HepG2 (cell line): ENCODE results near the gene IL18R1. TPM values are rescaled to one million over a fixed set of nuclear protein-coding genes. Genes with fewer than 3 reads are reported as not detected.

Experiments
- ATAD3A ChIP-seq: sonication (generic); formaldehyde crosslinking; IDR thresholded peaks from 2 replicates; pipeline ENCODE4 v1.4.0; 2020; ENCODE audit warnings: missing genetic modification reagents
- FLYWCH1 ChIP-seq: sonication (generic); formaldehyde crosslinking; IDR thresholded peaks from 2 replicates; pipeline ENCODE4 v1.8.1; 2023; ENCODE audit warnings: mild to moderate bottlenecking, missing genetic modification reagents
- HNF4G ChIP-seq, 2 experiments: sonication (generic) in 1 of 2; formaldehyde crosslinking in 1 of 2; IDR thresholded peaks; 2 replicates each; pipeline versions ENCODE4 v1.4.0 to v1.6.1; 2011 to 2020; ENCODE audit warnings: borderline replicate concordance in 2 of 2, low read depth in 2 of 2, mild to moderate bottlenecking in 2 of 2, low read length in 1 of 2, missing genetic modification reagents in 1 of 2, moderate library complexity in 1 of 2
- KMT2A ChIP-seq: sonication (generic); formaldehyde crosslinking; IDR thresholded peaks from 2 replicates; pipeline ENCODE4 v1.4.0; 2020; ENCODE audit warnings: missing genetic modification reagents
- MED13 ChIP-seq: sonication (generic); formaldehyde crosslinking; IDR thresholded peaks from 2 replicates; pipeline ENCODE4 v1.5.0; 2020; ENCODE audit warnings: missing genetic modification reagents
- MIER2 ChIP-seq: IDR thresholded peaks from 2 replicates; pipeline ENCODE4 v1.6.1; 2016; ENCODE audit warnings: missing biosample characterization, missing genetic modification reagents
- MLXIP ChIP-seq: sonication (generic); formaldehyde crosslinking; IDR thresholded peaks from 2 replicates; pipeline ENCODE4 v1.9.0; 2021; ENCODE audit warnings: missing genetic modification reagents, borderline replicate concordance
- NPAS2 ChIP-seq: sonication (generic); formaldehyde crosslinking; IDR thresholded peaks from 2 replicates; pipeline ENCODE4 v1.8.0; 2022; ENCODE audit warnings: mild to moderate bottlenecking, missing genetic modification reagents, borderline replicate concordance
- RARA ChIP-seq: IDR thresholded peaks from 2 replicates; pipeline ENCODE4 v1.6.1; 2016; ENCODE audit warnings: missing genetic modification reagents, missing compliant biosample characterization
- SOX13 ChIP-seq, 3 experiments: fragments of 450-650 bp in 1 of 3; sonication (generic) in 1 of 3; formaldehyde crosslinking in 1 of 3; IDR thresholded peaks in 2 of 3; conservative IDR thresholded peaks in 1 of 3; 2 replicates each; pipeline versions ENCODE4 v1.5.0 to v1.6.1; 2016 to 2020; ENCODE audit warnings: antibody characterized with exemption in 1 of 3, mild to moderate bottlenecking in 1 of 3, missing compliant biosample characterization in 1 of 3, missing genetic modification reagents in 1 of 3, moderate library complexity in 1 of 3
- SP4 ChIP-seq: sonication (generic); formaldehyde crosslinking; IDR thresholded peaks from 2 replicates; pipeline ENCODE4 v1.8.1; 2023; ENCODE audit warnings: mild to moderate bottlenecking, missing genetic modification reagents
- ZBTB42 ChIP-seq: sonication (generic); formaldehyde crosslinking; IDR thresholded peaks from 2 replicates; pipeline ENCODE4 v1.5.0; 2020; ENCODE audit warnings: mild to moderate bottlenecking, missing genetic modification reagents
- ZFX ChIP-seq: sonication (generic); formaldehyde crosslinking; IDR thresholded peaks from 2 replicates; pipeline ENCODE4 v1.4.0; 2020; ENCODE audit warnings: mild to moderate bottlenecking, low read depth, missing genetic modification reagents, moderate library complexity
- ZMYM2 ChIP-seq: sonication (generic); formaldehyde crosslinking; IDR thresholded peaks from 2 replicates; pipeline ENCODE4 v1.8.0; 2022; ENCODE audit warnings: mild to moderate bottlenecking, missing genetic modification reagents
- ZNF672 ChIP-seq: sonication (generic); formaldehyde crosslinking; IDR thresholded peaks from 2 replicates; pipeline ENCODE4 v1.8.1; 2022; ENCODE audit warnings: missing genetic modification reagents
- ZNF777 ChIP-seq: sonication (generic); formaldehyde crosslinking; IDR thresholded peaks from 2 replicates; pipeline ENCODE4 v1.4.0; 2020; ENCODE audit warnings: missing genetic modification reagents
- ZNF879 ChIP-seq: sonication (generic); formaldehyde crosslinking; IDR thresholded peaks from 2 replicates; pipeline ENCODE4 v1.8.1; 2023; ENCODE audit warnings: missing genetic modification reagents
- ZSCAN25 ChIP-seq: sonication (generic); formaldehyde crosslinking; IDR thresholded peaks from 2 replicates; pipeline ENCODE4 v1.8.0; 2022; ENCODE audit warnings: mild to moderate bottlenecking, missing genetic modification reagents
- polyA plus RNA-seq, 8 experiments: library from polyadenylated mRNA; depleted of rRNA in 3 of 8; stranded (reverse) in 7 of 8; unstranded in 1 of 8; fragments of >200 nt; fragmentation: Illumina TruSeq in 4 of 8; extraction: Trizol in 4 of 8; gene quantifications; 2 replicates each; pipeline versions ENCODE4 v1.2.1 to v1.2.3, GENCODE V29; 2011 to 2016; ENCODE audit warnings: low read depth in 4 of 8, missing spikeins in 1 of 8, mixed read lengths in 1 of 8; ENCODE audit not compliant: insufficient read depth in 1 of 8
- total RNA-seq, 5 experiments: library from RNA; depleted of rRNA; stranded (reverse); fragments of >200 nt; fragmentation: Illumina TruSeq; extraction: Trizol; gene quantifications; 2 replicates each; pipeline ENCODE4 v1.2.3, GENCODE V29; 2016; ENCODE audit warnings: low read depth in 1 of 5
- TF ChIP-seq, protein P1 (sequence below): sonication (generic); formaldehyde crosslinking; IDR thresholded peaks from 2 replicates; pipeline ENCODE4 v1.4.0; 2020; ENCODE audit warnings: mild to moderate bottlenecking, missing genetic modification reagents, borderline replicate concordance
- TF ChIP-seq, protein P2 (sequence below): sonication (generic); formaldehyde crosslinking; IDR thresholded peaks from 2 replicates; pipeline ENCODE4 v1.4.0; 2020; ENCODE audit warnings: missing genetic modification reagents

Gene IL18R1
- total and polyA plus RNA-seq, 2 of the 13 experiments (the other 11 are each of a cell fraction or from before 2014, with no cell fraction given) = 0.01 to 0.04 TPM

- TF ChIP-seq, protein P1, sequence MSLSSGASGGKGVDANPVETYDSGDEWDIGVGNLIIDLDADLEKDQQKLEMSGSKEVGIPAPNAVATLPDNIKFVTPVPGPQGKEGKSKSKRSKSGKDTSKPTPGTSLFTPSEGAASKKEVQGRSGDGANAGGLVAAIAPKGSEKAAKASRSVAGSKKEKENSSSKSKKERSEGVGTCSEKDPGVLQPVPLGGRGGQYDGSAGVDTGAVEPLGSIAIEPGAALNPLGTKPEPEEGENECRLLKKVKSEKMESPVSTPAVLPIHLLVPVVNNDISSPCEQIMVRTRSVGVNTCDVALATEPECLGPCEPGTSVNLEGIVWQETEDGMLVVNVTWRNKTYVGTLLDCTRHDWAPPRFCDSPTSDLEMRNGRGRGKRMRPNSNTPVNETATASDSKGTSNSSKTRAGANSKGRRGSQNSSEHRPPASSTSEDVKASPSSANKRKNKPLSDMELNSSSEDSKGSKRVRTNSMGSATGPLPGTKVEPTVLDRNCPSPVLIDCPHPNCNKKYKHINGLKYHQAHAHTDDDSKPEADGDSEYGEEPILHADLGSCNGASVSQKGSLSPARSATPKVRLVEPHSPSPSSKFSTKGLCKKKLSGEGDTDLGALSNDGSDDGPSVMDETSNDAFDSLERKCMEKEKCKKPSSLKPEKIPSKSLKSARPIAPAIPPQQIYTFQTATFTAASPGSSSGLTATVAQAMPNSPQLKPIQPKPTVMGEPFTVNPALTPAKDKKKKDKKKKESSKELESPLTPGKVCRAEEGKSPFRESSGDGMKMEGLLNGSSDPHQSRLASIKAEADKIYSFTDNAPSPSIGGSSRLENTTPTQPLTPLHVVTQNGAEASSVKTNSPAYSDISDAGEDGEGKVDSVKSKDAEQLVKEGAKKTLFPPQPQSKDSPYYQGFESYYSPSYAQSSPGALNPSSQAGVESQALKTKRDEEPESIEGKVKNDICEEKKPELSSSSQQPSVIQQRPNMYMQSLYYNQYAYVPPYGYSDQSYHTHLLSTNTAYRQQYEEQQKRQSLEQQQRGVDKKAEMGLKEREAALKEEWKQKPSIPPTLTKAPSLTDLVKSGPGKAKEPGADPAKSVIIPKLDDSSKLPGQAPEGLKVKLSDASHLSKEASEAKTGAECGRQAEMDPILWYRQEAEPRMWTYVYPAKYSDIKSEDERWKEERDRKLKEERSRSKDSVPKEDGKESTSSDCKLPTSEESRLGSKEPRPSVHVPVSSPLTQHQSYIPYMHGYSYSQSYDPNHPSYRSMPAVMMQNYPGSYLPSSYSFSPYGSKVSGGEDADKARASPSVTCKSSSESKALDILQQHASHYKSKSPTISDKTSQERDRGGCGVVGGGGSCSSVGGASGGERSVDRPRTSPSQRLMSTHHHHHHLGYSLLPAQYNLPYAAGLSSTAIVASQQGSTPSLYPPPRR (CRISPR knock-in tag) = no peak
- TF ChIP-seq ZNF879 (no peak), KMT2A (peak; percentile 63; the same call in 1 of the 2 replicates), ZFX (CRISPR knock-in tag) (peak; percentile 78), HNF4G (IDR thresholded peaks at IDR 0.05; ENCODE audit: borderline replicate concordance, low read depth, low read length) (0 out of 2 replicates have a peak, but pooled peaks have one; percentile 12), HNF4G (CRISPR knock-in tag; IDR thresholded peaks at IDR 0.05; ENCODE audit: borderline replicate concordance, low read depth) (peak; percentile 63; the same call in 1 of the 2 replicates), MED13 (CRISPR knock-in tag) (peak; percentile 52; the same call in 1 of the 2 replicates), FLYWCH1 (CRISPR knock-in tag) (no peak), ZNF777 (CRISPR knock-in tag) (peak; percentile 47; the same call in 1 of the 2 replicates), MIER2 (CRISPR knock-in tag) (no peak), NPAS2 (CRISPR knock-in tag) (no peak), ZMYM2 (CRISPR knock-in tag) (no peak), MLXIP (CRISPR knock-in tag) (0 out of 2 replicates have a peak, but pooled peaks have one; percentile 33), ZNF672 (CRISPR knock-in tag) (no peak), RARA (CRISPR knock-in tag) (0 out of 2 replicates have a peak, but pooled peaks have one; percentile 31), ZBTB42 (CRISPR knock-in tag) (no peak), SOX13 (IDR thresholded peaks at IDR 0.05) (no peak), SOX13 (CRISPR knock-in tag; conservative IDR thresholded peaks at IDR 0.05 in 1 of 2, IDR thresholded peaks at IDR 0.05 in 1 of 2) (no peak; a peak in 1 of 4 replicates), SP4 (peak; percentile 54; the same call in 1 of the 2 replicates), ZSCAN25 (no peak), ATAD3A (no peak)
- TF ChIP-seq, protein P2, sequence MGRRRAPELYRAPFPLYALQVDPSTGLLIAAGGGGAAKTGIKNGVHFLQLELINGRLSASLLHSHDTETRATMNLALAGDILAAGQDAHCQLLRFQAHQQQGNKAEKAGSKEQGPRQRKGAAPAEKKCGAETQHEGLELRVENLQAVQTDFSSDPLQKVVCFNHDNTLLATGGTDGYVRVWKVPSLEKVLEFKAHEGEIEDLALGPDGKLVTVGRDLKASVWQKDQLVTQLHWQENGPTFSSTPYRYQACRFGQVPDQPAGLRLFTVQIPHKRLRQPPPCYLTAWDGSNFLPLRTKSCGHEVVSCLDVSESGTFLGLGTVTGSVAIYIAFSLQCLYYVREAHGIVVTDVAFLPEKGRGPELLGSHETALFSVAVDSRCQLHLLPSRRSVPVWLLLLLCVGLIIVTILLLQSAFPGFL (CRISPR knock-in tag) = no peak
Measured at GRCh38 chr2:102355526-102356380, at the start of gene IL18R1 (continued).
